Left renal pelvis (tissue), 4 donors: Measurements from ENCODE around the gene THEM5. TPM values are rescaled to one million over a fixed set of nuclear protein-coding genes. Genes with fewer than 3 reads are reported as not detected.

Source experiments
- DNase-seq, 4 donors: peaks; one replicate each; pipeline ENCODE4 v3.0.0-alpha.2; 2013; ENCODE audit warnings: low read depth in 4 of 4, low spot score in 3 of 4
- polyA plus RNA-seq, 4 donors: library from polyadenylated mRNA; unstranded; fragments of 120-200 nt; gene quantifications; one replicate each; pipeline ENCODE4 v1.2.1, GENCODE V29; 2013; ENCODE audit not compliant: insufficient read length in 4 of 4

Gene THEM5
- polyA plus RNA-seq, 4 donors = 0.56 to 0.90 (median 0.78) TPM

- no peak for DNase-seq
These were observed 30.3 kb downstream of the THEM5 start for GRCh38 chr1:151823175-151823574.

GRCh38 chr1:151822404-151822803 is 31.1 kb downstream of the THEM5 start:
- no peak for DNase-seq

GRCh38 chr1:151820940-151821339 is 32.6 kb downstream of the THEM5 start:
- no peak for DNase-seq

- DNase-seq = no peak
These were observed 33.4 kb downstream of the THEM5 start for GRCh38 chr1:151819976-151820623.

- no peak for DNase-seq
These were observed 34.2 kb downstream of the THEM5 start for GRCh38 chr1:151819227-151819835.

- no peak for DNase-seq
These were observed 36.2 kb downstream of the THEM5 start for GRCh38 chr1:151817353-151817730.

- no peak for DNase-seq
These were observed 36.8 kb downstream of the THEM5 start for GRCh38 chr1:151816548-151817352.

GRCh38 chr1:151815716-151816327 is 37.7 kb downstream of the THEM5 start:
- DNase-seq = no peak

GRCh38 chr1:151814971-151815545 is 38.5 kb downstream of the THEM5 start:
- DNase-seq = no peak

GRCh38 chr1:151814426-151814825 is 39.1 kb downstream of the THEM5 start:
- no peak for DNase-seq

- no peak for DNase-seq
These were observed 40.1 kb downstream of the THEM5 start for GRCh38 chr1:151813271-151813977.

GRCh38 chr1:151811181-151811580 is 42.3 kb downstream of the THEM5 start:
- no peak for DNase-seq

GRCh38 chr1:151809985-151810556 is 43.4 kb downstream of the THEM5 start:
- no peak for DNase-seq

- no peak for DNase-seq
These were observed 44.1 kb downstream of the THEM5 start for GRCh38 chr1:151809290-151809984.

GRCh38 chr1:151807766-151808165 is 45.7 kb downstream of the THEM5 start:
- DNase-seq = no peak

- no peak for DNase-seq
These were observed 46.4 kb downstream of the THEM5 start for GRCh38 chr1:151807131-151807530.

- DNase-seq = no peak
These were observed 47.3 kb downstream of the THEM5 start for GRCh38 chr1:151806170-151806569.

- DNase-seq = no peak
These were observed 48.3 kb downstream of the THEM5 start, which contains the start of gene LINGO4 for GRCh38 chr1:151805066-151805820. TSS of gene LINGO4 (minus strand) at chr1:151805419. CDS start at chr1:151802704, 2,715 bp downstream.

GRCh38 chr1:151803915-151804314 is 49.6 kb downstream of the THEM5 start:
- no peak for DNase-seq
